Right atrium auricular region (tissue), 2 donors: Measurements from ENCODE around the gene CABLES1. TPM values are rescaled to one million over a fixed set of nuclear protein-coding genes. Genes with fewer than 3 reads are reported as not detected.

Experiments
- DNase-seq: peaks from one replicate; pipeline ENCODE4 v3.0.0-alpha.2; 2019; ENCODE audit warnings: low spot score
- H3K27ac ChIP-seq, 2 donors: fragments of 200-600 bp; sonication (generic); 1 replicate in 1 of 2; 2 replicates in 1 of 2; pipeline ENCODE4 v1.5.1; 2016 to 2019
- H3K27me3 ChIP-seq, 2 donors: fragments of 200-600 bp; sonication (generic); one replicate each; pipeline versions ENCODE4 v1.5.1 to v1.6.0; 2017 to 2019
- H3K36me3 ChIP-seq: fragments of 200-600 bp; sonication (generic); one replicate; pipeline ENCODE4 v1.5.1; 2016
- H3K4me1 ChIP-seq, 2 donors: fragments of 200-600 bp; sonication (generic); one replicate each; pipeline versions ENCODE4 v1.5.1 to v1.6.0; 2017 to 2019
- H3K4me3 ChIP-seq, 2 donors: fragments of 200-600 bp; sonication (generic); 1 replicate in 1 of 2; 2 replicates in 1 of 2; pipeline ENCODE4 v1.5.1; 2017 to 2019; ENCODE audit warnings: mild to moderate bottlenecking in 1 of 2, moderate library complexity in 1 of 2
- H3K9me3 ChIP-seq, 2 donors: fragments of 200-600 bp; sonication (generic); one replicate each; pipeline ENCODE4 v1.5.1; 2019
- CTCF ChIP-seq, 2 donors: fragments of 200-600 bp; sonication (generic); IDR thresholded peaks; one replicate each; pipeline ENCODE4 v1.5.1; 2019; ENCODE audit warnings: antibody characterized with exemption in 2 of 2
- total RNA-seq, 2 donors: library from RNA; depleted of rRNA; stranded (reverse); fragments of >200 nt; gene quantifications; one replicate each; pipeline ENCODE4 v1.1.0, GENCODE V29; 2016

The CABLES1 gene
- total RNA-seq, 2 donors from 2014 or later = 5.4 to 6.9 TPM

- no peak for TF ChIP-seq CTCF (IDR thresholded peaks at IDR 0.05)
- DNase-seq = no peak
- Histone ChIP-seq H3K36me3 (no peaks in the 10 kb centered on the region), H3K9me3 (no peaks in the 10 kb centered on the region), H3K4me3 (no peak overlapping the region), H3K27ac (peak overlapping the region; percentile 82 to 92), H3K4me1 (peaks cover 0 to 69% of the 10 kb centered on the region in 2 donors), H3K27me3 (no peaks in the 10 kb centered on the region)
These were observed 93.1 kb downstream of the CABLES1 start for GRCh38 chr18:23228102-23229061.

GRCh38 chr18:23229472-23229871 is 94.2 kb downstream of the CABLES1 start:
- H3K4me3 ChIP-seq = no peak overlapping the region
- no peaks in the 10 kb centered on the region for H3K27me3 ChIP-seq
- no peak for TF ChIP-seq CTCF (IDR thresholded peaks at IDR 0.05)
- peak overlapping the region; percentile 82 to 92 for H3K27ac ChIP-seq
- H3K36me3 ChIP-seq = no peaks in the 10 kb centered on the region
- DNase-seq = no peak
- no peaks in the 10 kb centered on the region for H3K9me3 ChIP-seq
- H3K4me1 ChIP-seq = peaks cover 0 to 69% of the 10 kb centered on the region in 2 donors

GRCh38 chr18:23230686-23231085 is 95.4 kb downstream of the CABLES1 start:
- H3K9me3 ChIP-seq = no peaks in the 10 kb centered on the region
- DNase-seq = peak; percentile 87
- no peak for TF ChIP-seq CTCF (IDR thresholded peaks at IDR 0.05)
- peaks cover 0 to 59% of the 10 kb centered on the region in 2 donors for H3K4me1 ChIP-seq
- H3K36me3 ChIP-seq = no peaks in the 10 kb centered on the region
- no peak overlapping the region for H3K4me3 ChIP-seq
- peak overlapping the region; percentile 82 to 92 for H3K27ac ChIP-seq
- H3K27me3 ChIP-seq = no peaks in the 10 kb centered on the region

GRCh38 chr18:23231340-23232021 is 96.2 kb downstream of the CABLES1 start:
- H3K4me1 ChIP-seq = peaks cover 0 to 51% of the 10 kb centered on the region in 2 donors
- H3K27ac ChIP-seq = peak overlapping the region; percentile 82 to 92
- no peaks in the 10 kb centered on the region for H3K36me3 ChIP-seq
- H3K4me3 ChIP-seq = no peak overlapping the region
- H3K27me3 ChIP-seq = no peaks in the 10 kb centered on the region
- H3K9me3 ChIP-seq = no peaks in the 10 kb centered on the region
- peak; percentile 95 for DNase-seq
- TF ChIP-seq CTCF (IDR thresholded peaks at IDR 0.05) = no peak

- Histone ChIP-seq H3K27me3 (no peaks in the 10 kb centered on the region), H3K36me3 (no peaks in the 10 kb centered on the region), H3K9me3 (no peaks in the 10 kb centered on the region), H3K4me1 (peaks cover 0 to 47% of the 10 kb centered on the region in 2 donors), H3K27ac (peak overlapping the region; percentile 82 to 92), H3K4me3 (no peak overlapping the region)
- no peak for DNase-seq
- TF ChIP-seq CTCF (IDR thresholded peaks at IDR 0.05) = no peak
These were observed 97.0 kb downstream of the CABLES1 start for GRCh38 chr18:23232331-23232730.
